ENCODE results near the gene GABRR1.
"Not testable (repeated sequence)": the region's sequence is repeated elsewhere in the genome, so short reads cannot be mapped to it uniquely, and the experiment has no call there.

Gene GABRR1

GRCh38 chr6:89139509-89140346 is 77.4 kb downstream of the GABRR1 start:
- POLR2A ChIA-PET: no interaction called here
- no peak for TF ChIP-seq CTCF (IDR thresholded peaks at IDR 0.05; ENCODE audit: control extremely low read depth, extremely low read depth, low read depth, missing control alignments)
- CTCF ChIA-PET: interaction anchor here (1.1 to 1.5 kb wide), 4 partner anchors 28 to 61 kb away, joined by 3 to 6 read pairs (median 4); no protein-coding TSS in a partner anchor
- DNase-seq (ENCODE audit: extremely low spot score): no peak

GRCh38 chr6:89138173-89138572 is 79.0 kb downstream of the GABRR1 start:
- no peak for TF ChIP-seq CTCF (IDR thresholded peaks at IDR 0.05; ENCODE audit: control extremely low read depth, extremely low read depth, low read depth, missing control alignments)
- POLR2A ChIA-PET: no interaction called here
- no peak for DNase-seq (ENCODE audit: extremely low spot score)
- CTCF ChIA-PET: interaction anchor here (1.2 to 2.1 kb wide), 3 partner anchors 8 to 30 kb away, joined by 4 to 7 read pairs (median 4); partner anchors contain the start of gene PM20D2

GRCh38 chr6:89134723-89135122 is 82.4 kb downstream of the GABRR1 start:
- CTCF ChIA-PET: interaction anchor here (1.2 to 2.4 kb wide), 6 partner anchors 8 to 109 kb away, joined by 3 to 10 read pairs (median 4); partner anchors contain the start of genes PM20D2 and SRSF12
- no peak for DNase-seq (ENCODE audit: extremely low spot score)
- POLR2A ChIA-PET: no interaction called here
- no peak for TF ChIP-seq CTCF (IDR thresholded peaks at IDR 0.05; ENCODE audit: control extremely low read depth, extremely low read depth, low read depth, missing control alignments)

GRCh38 chr6:89133981-89134380 is 83.2 kb downstream of the GABRR1 start:
- no peak for TF ChIP-seq CTCF (IDR thresholded peaks at IDR 0.05; ENCODE audit: control extremely low read depth, extremely low read depth, low read depth, missing control alignments)
- no peak for DNase-seq (ENCODE audit: extremely low spot score)
- ChIA-PET CTCF (interaction anchor here (1.2 to 3.4 kb wide), 7 partner anchors 9 to 110 kb away, joined by 3 to 13 read pairs (median 4); partner anchors contain the start of genes PM20D2 and SRSF12), POLR2A (no interaction called here)

GRCh38 chr6:89132057-89132456 is 85.1 kb downstream of the GABRR1 start:
- TF ChIP-seq CTCF (IDR thresholded peaks at IDR 0.05; ENCODE audit: control extremely low read depth, extremely low read depth, low read depth, missing control alignments): no peak
- DNase-seq (ENCODE audit: extremely low spot score): no peak
- POLR2A ChIA-PET: no interaction called here
- CTCF ChIA-PET: interaction anchor here (1.5 to 3.4 kb wide), 3 partner anchors 9 to 19 kb away, joined by 4 to 13 read pairs (median 6); no protein-coding TSS in a partner anchor

GRCh38 chr6:89131599-89131998 is 85.6 kb downstream of the GABRR1 start:
- CTCF ChIA-PET: interaction anchor here (0.8 to 3.4 kb wide), 4 partner anchors 8 to 18 kb away, joined by 4 to 13 read pairs (median 6); no protein-coding TSS in a partner anchor
- TF ChIP-seq CTCF (IDR thresholded peaks at IDR 0.05; ENCODE audit: control extremely low read depth, extremely low read depth, low read depth, missing control alignments): no peak
- POLR2A ChIA-PET: no interaction called here
- no peak for DNase-seq (ENCODE audit: extremely low spot score)

- POLR2A ChIA-PET; DNase-seq (ENCODE audit: extremely low spot score); CTCF ChIA-PET: not testable (repeated sequence)
Measured at GRCh38 chr6:89128256-89128671, 88.9 kb downstream of the GABRR1 start.
